K562 (cell line): ENCODE results near the gene CLIC2. TPM values are rescaled to one million over a fixed set of nuclear protein-coding genes. Genes with fewer than 3 reads are reported as not detected.

Experiments used
- CBFA2T3 ChIP-seq: fragments of 450-650 bp; IDR thresholded peaks from 2 replicates; pipeline ENCODE4 v1.6.1; 2017
- CXXC5 ChIP-seq: fragments of 250-450 bp; sonication (Bioruptor Pico); IDR thresholded peaks from 2 replicates; pipeline ENCODE4 v1.8.0; 2022; ENCODE audit warnings: inconsistent platforms, mild to moderate bottlenecking, moderate library complexity
- ERF ChIP-seq: fragments of 450-650 bp; formaldehyde crosslinking; IDR thresholded peaks from 2 replicates; pipeline ENCODE4 v1.4.0; 2020; ENCODE audit warnings: mild to moderate bottlenecking, mixed read lengths
- HBP1 ChIP-seq: fragments of 450-650 bp; formaldehyde crosslinking; IDR thresholded peaks from 2 replicates; pipeline ENCODE4 v1.4.0; 2022; ENCODE audit warnings: missing genetic modification characterization
- HOXB6 ChIP-seq: fragments of 250-450 bp; sonication (Bioruptor Pico); IDR thresholded peaks from 2 replicates; pipeline ENCODE4 v1.5.1; 2022; ENCODE audit warnings: mild to moderate bottlenecking, borderline replicate concordance
- HSF4 ChIP-seq: fragments of 250-450 bp; sonication (Bioruptor Pico); IDR thresholded peaks from 2 replicates; pipeline ENCODE4 v2.1.2; 2022; ENCODE audit warnings: mild to moderate bottlenecking, moderate library complexity, borderline replicate concordance
- ILK ChIP-seq: fragments of 450-650 bp; IDR thresholded peaks from 2 replicates; pipeline ENCODE4 v1.6.1; 2016; ENCODE audit warnings: missing genetic modification characterization, low read depth, mild to moderate bottlenecking, missing compliant biosample characterization, moderate library complexity, borderline replicate concordance
- MYNN ChIP-seq, 2 experiments: sonication (generic); formaldehyde crosslinking in 1 of 2; IDR thresholded peaks; 2 replicates each; pipeline versions ENCODE4 v1.5.0 to v1.6.1; 2016 to 2020; ENCODE audit warnings: antibody characterized with exemption in 1 of 2, missing genetic modification reagents in 1 of 2
- NCOA6 ChIP-seq: fragments of 450-650 bp; IDR thresholded peaks from 2 replicates; pipeline ENCODE4 v1.6.1; 2017; ENCODE audit warnings: mild to moderate bottlenecking
- NFXL1 ChIP-seq: fragments of 450-650 bp; formaldehyde crosslinking; IDR thresholded peaks from 2 replicates; pipeline ENCODE4 v1.4.0; 2021; ENCODE audit warnings: mild to moderate bottlenecking
- PKNOX1 ChIP-seq: fragments of 450-650 bp; IDR thresholded peaks from 2 replicates; pipeline ENCODE4 v1.6.1; 2016
- RNF219 ChIP-seq: fragments of 250-450 bp; sonication (Bioruptor Pico); IDR thresholded peaks from 2 replicates; pipeline ENCODE4 v1.5.0; 2022; ENCODE audit warnings: mild to moderate bottlenecking
- SIN3A ChIP-seq, 2 experiments: fragments of 150-350 bp in 1 of 2; IDR thresholded peaks; 2 replicates each; pipeline ENCODE4 v1.6.1; 2011 to 2016; ENCODE audit warnings: borderline replicate concordance in 2 of 2, low read depth in 2 of 2, low read length in 2 of 2, mild to moderate bottlenecking in 2 of 2, moderate library complexity in 2 of 2; ENCODE audit not compliant: control insufficient read depth in 1 of 2
- SIN3B ChIP-seq: fragments of 450-650 bp; IDR thresholded peaks from 2 replicates; pipeline ENCODE4 v1.6.1; 2017; ENCODE audit warnings: low read depth, mild to moderate bottlenecking, moderate library complexity
- TAF1 ChIP-seq: IDR thresholded peaks from 2 replicates; pipeline ENCODE4 v1.6.1; 2011; ENCODE audit warnings: mild to moderate bottlenecking, low read length, moderate library complexity; ENCODE audit not compliant: insufficient read depth, control insufficient read depth, severe bottlenecking; ENCODE audit errors: extremely low read depth
- ZBTB33 ChIP-seq: sonication (generic); formaldehyde crosslinking; IDR thresholded peaks from 2 replicates; pipeline ENCODE4 v1.8.1; 2023; ENCODE audit warnings: mild to moderate bottlenecking, missing genetic modification reagents
- polyA plus RNA-seq, 8 experiments: library from polyadenylated mRNA; depleted of rRNA in 4 of 8; stranded (reverse) in 5 of 8; unstranded in 3 of 8; fragments of >200 nt; fragmentation: Nextera tagmentation in 2 of 8; fragmentation: Illumina TruSeq in 1 of 8; extraction: Ambion mirVana in 2 of 8; extraction: Trizol in 1 of 8; gene quantifications; 2 replicates each; pipeline versions ENCODE4 v1.2.1 to v1.2.3, GENCODE V29; 2011 to 2014; ENCODE audit warnings: inconsistent platforms in 1 of 8, missing spikeins in 1 of 8
- total RNA-seq, 7 experiments: library from RNA; depleted of rRNA in 6 of 7; stranded (reverse); fragments of >200 nt in 6 of 7; fragmentation: Illumina TruSeq in 2 of 7; extraction: Trizol in 2 of 7; gene quantifications; 2 replicates each; pipeline versions ENCODE4 v1.2.1 to v1.2.3, GENCODE V29; 2011 to 2021; ENCODE audit warnings: low replicate concordance in 1 of 7

CLIC2 gene
- total and polyA plus RNA-seq, 9 of the 15 experiments (the other 6 are each of a cell fraction or from before 2014, with no cell fraction given), result 37.0 to 83.7 (median 74.7) TPM

GRCh38 chrX:155334486-155335336, at the start of gene CLIC2 (continued):
- TF ChIP-seq ZBTB33 (CRISPR knock-in tag) (no peak), PKNOX1 (0 out of 2 replicates have a peak, but pooled peaks have one; percentile 29), SIN3A (IDR thresholded peaks at IDR 0.05; ENCODE audit: borderline replicate concordance in 2 of 2, control insufficient read depth in 1 of 2, low read depth in 2 of 2, low read length in 2 of 2) (peak in 1 of 2 experiments; percentile 72; a peak in 2 of 4 replicates), NCOA6 (no peak), ILK (tag) (no peak), NFXL1 (CRISPR knock-in tag) (no peak), HOXB6 (CRISPR knock-in tag) (no peak), CXXC5 (CRISPR knock-in tag) (no peak), MYNN (IDR thresholded peaks at IDR 0.05) (peak; percentile 44; the same call in 1 of the 2 replicates), MYNN (CRISPR knock-in tag; IDR thresholded peaks at IDR 0.05) (no peak), ERF (no peak), HBP1 (CRISPR knock-in tag) (no peak), RNF219 (no peak), CBFA2T3 (peak; percentile 87), SIN3B (no peak), TAF1 (peak; percentile 54), HSF4 (no peak)
